ENCODE results near the gene C2CD3. TPM values are rescaled to one million over a fixed set of nuclear protein-coding genes. Genes with fewer than 3 reads are reported as not detected.

The C2CD3 gene
- total and polyA plus RNA-seq, 10 of the 15 experiments (the other 5 are each of a cell fraction or from before 2014, with no cell fraction given) = 2.3 to 24.0 (median 16.3) TPM

- ChIA-PET POLR2A (no interaction called here), RAD21 (ENCODE audit: unreplicated experiment) (interaction anchor here (2.5 to 2.6 kb wide), 2 partner anchors 11 to 25 kb away, joined by 7 to 12 read pairs; partner anchors contain the start of gene UCP2), SMC1A (ENCODE audit: uncharacterized antibody, unreplicated experiment) (interaction anchor here (1.9 kb wide), 1 partner anchor 25 kb away, joined by 13 read pairs; no protein-coding TSS in a partner anchor), CTCF (interaction anchor here (0.9 to 2.4 kb wide), 2 partner anchors 11 to 14 kb away, joined by 3 to 11 read pairs; no protein-coding TSS in a partner anchor)
- Histone ChIP-seq H3K4me3 (no peak overlapping the region), H3K4me1 (ENCODE audit: control insufficient read depth, insufficient read depth, low read length) (peaks cover 10% of the 10 kb centered on the region), H3K27ac (ENCODE audit: control insufficient read depth, insufficient read depth) (no peak overlapping the region), H3K27me3 (replicated peaks in 1 of 2; ENCODE audit: control insufficient read depth in 2 of 2, insufficient read depth in 2 of 2, low read length in 1 of 2) (no peaks in the 10 kb centered on the region), H3K36me3 (ENCODE audit: control insufficient read depth in 2 of 2, insufficient read depth in 2 of 2, low read length in 1 of 2) (no peaks in the 10 kb centered on the region; a peak in 1 of 4 replicates), H3K9me3 (replicated peaks; ENCODE audit: control insufficient read depth, insufficient read depth, low read length) (no peaks in the 10 kb centered on the region), H3K9ac (ENCODE audit: control insufficient read depth, insufficient read depth, low read length) (no peak overlapping the region), H2AFZ (ENCODE audit: control insufficient read depth, low read depth, low read length) (no peak overlapping the region), H4K20me1 (ENCODE audit: control insufficient read depth, insufficient read depth) (no peaks in the 10 kb centered on the region), H3K79me2 (ENCODE audit: control insufficient read depth, insufficient read depth, low read length) (no peaks in the 10 kb centered on the region), H3K4me2 (ENCODE audit: control insufficient read depth, insufficient read depth) (no peak overlapping the region)
- ATAC-seq (no peak), FAIRE-seq (no peak), DNase-seq (ENCODE audit: low read depth, low spot score) (no peak)
- intact Hi-C loops (cut with micrococcal nuclease; ENCODE audit: unreplicated experiment) (no loop called here), in situ Hi-C loops (cut with MboI) (no loop called here)
- 93% methylated on average over 29 of the region's 29 CpGs for WGBS (ENCODE audit: insufficient coverage, insufficient replicate concordance, low lambda C conversion rate, missing lambda C conversion rate)
- no TSS peak for BruUV-seq (replicated peaks)
- TF ChIP-seq, protein P1, sequence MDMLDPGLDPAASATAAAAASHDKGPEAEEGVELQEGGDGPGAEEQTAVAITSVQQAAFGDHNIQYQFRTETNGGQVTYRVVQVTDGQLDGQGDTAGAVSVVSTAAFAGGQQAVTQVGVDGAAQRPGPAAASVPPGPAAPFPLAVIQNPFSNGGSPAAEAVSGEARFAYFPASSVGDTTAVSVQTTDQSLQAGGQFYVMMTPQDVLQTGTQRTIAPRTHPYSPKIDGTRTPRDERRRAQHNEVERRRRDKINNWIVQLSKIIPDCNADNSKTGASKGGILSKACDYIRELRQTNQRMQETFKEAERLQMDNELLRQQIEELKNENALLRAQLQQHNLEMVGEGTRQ (IDR thresholded peaks at IDR 0.05; ENCODE audit: borderline replicate concordance, low read depth, low read length) = no peak
- TF ChIP-seq ZNF384 (IDR thresholded peaks at IDR 0.05; ENCODE audit: borderline replicate concordance, low read depth, low read length) = no peak
- no peak for TF ChIP-seq TCF7 (IDR thresholded peaks at IDR 0.05; ENCODE audit: borderline replicate concordance)
- no peak for TF ChIP-seq ETV6 (conservative IDR thresholded peaks at IDR 0.05 in 1 of 2, IDR thresholded peaks at IDR 0.05 in 1 of 2; ENCODE audit: borderline replicate concordance in 1 of 2, low read depth in 1 of 2)
- TF ChIP-seq CREB1 (IDR thresholded peaks at IDR 0.05; ENCODE audit: low read depth) = no peak
- no peak for TF ChIP-seq HSF1 (IDR thresholded peaks at IDR 0.05; ENCODE audit: low read depth, low read length)
- TF ChIP-seq, protein P2, sequence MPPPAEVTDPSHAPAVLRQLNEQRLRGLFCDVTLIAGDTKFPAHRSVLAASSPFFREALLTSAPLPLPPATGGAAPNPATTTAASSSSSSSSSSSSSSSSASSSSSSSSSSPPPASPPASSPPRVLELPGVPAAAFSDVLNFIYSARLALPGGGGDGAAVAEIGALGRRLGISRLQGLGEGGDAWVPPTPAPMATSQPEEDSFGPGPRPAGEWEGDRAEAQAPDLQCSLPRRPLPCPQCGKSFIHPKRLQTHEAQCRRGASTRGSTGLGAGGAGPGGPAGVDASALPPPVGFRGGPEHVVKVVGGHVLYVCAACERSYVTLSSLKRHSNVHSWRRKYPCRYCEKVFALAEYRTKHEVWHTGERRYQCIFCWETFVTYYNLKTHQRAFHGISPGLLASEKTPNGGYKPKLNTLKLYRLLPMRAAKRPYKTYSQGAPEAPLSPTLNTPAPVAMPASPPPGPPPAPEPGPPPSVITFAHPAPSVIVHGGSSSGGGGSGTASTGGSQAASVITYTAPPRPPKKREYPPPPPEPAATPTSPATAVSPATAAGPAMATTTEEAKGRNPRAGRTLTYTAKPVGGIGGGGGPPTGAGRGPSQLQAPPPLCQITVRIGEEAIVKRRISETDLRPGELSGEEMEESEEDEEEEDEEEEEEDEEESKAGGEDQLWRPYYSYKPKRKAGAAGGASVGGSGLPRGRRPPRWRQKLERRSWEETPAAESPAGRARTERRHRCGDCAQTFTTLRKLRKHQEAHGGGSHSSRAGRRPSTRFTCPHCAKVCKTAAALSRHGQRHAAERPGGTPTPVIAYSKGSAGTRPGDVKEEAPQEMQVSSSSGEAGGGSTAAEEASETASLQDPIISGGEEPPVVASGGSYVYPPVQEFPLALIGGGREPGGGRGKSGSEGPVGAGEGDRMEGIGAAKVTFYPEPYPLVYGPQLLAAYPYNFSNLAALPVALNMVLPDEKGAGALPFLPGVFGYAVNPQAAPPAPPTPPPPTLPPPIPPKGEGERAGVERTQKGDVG (CRISPR knock-in tag; IDR thresholded peaks at IDR 0.05) = no peak
- TF ChIP-seq, protein P3, sequence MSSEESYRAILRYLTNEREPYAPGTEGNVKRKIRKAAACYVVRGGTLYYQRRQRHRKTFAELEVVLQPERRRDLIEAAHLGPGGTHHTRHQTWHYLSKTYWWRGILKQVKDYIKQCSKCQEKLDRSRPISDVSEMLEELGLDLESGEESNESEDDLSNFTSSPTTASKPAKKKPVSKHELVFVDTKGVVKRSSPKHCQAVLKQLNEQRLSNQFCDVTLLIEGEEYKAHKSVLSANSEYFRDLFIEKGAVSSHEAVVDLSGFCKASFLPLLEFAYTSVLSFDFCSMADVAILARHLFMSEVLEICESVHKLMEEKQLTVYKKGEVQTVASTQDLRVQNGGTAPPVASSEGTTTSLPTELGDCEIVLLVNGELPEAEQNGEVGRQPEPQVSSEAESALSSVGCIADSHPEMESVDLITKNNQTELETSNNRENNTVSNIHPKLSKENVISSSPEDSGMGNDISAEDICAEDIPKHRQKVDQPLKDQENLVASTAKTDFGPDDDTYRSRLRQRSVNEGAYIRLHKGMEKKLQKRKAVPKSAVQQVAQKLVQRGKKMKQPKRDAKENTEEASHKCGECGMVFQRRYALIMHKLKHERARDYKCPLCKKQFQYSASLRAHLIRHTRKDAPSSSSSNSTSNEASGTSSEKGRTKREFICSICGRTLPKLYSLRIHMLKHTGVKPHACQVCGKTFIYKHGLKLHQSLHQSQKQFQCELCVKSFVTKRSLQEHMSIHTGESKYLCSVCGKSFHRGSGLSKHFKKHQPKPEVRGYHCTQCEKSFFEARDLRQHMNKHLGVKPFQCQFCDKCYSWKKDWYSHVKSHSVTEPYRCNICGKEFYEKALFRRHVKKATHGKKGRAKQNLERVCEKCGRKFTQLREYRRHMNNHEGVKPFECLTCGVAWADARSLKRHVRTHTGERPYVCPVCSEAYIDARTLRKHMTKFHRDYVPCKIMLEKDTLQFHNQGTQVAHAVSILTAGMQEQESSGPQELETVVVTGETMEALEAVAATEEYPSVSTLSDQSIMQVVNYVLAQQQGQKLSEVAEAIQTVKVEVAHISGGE (CRISPR knock-in tag; IDR thresholded peaks at IDR 0.05) = no peak
- TF ChIP-seq SRF (IDR thresholded peaks at IDR 0.05; ENCODE audit: low read depth in 2 of 2, low read length in 2 of 2) = no peak
- TF ChIP-seq JUNB (IDR thresholded peaks at IDR 0.05) = no peak
- no peak for TF ChIP-seq RBBP5 (conservative IDR thresholded peaks at IDR 0.05)
- no peak for TF ChIP-seq RELA (IDR thresholded peaks at IDR 0.05; ENCODE audit: borderline replicate concordance, partially characterized antibody)
These were observed 164.9 kb downstream of the C2CD3 start for GRCh38 chr11:74005721-74006517.
